Measurements from ENCODE around the gene LHPP.

The LHPP gene

GRCh38 chr10:124604214-124605000, 142.8 kb downstream of the LHPP start:
- Histone ChIP-seq H3K27ac (no peak overlapping the region), H3K36me3 (no peaks in the 10 kb centered on the region), H3K4me3 (ENCODE audit: low read depth in 1 of 2, low read length in 1 of 2) (no peak overlapping the region), H3K27me3 (no peaks in the 10 kb centered on the region), H3K9me3 (no peaks in the 10 kb centered on the region), H3K4me1 (ENCODE audit: control insufficient read depth in 1 of 2, insufficient read depth in 1 of 2, low read depth in 1 of 2, low read length in 1 of 2) (no peaks in the 10 kb centered on the region)
- no peak for TF ChIP-seq CTCF (IDR thresholded peaks at IDR 0.05)

DNA sequence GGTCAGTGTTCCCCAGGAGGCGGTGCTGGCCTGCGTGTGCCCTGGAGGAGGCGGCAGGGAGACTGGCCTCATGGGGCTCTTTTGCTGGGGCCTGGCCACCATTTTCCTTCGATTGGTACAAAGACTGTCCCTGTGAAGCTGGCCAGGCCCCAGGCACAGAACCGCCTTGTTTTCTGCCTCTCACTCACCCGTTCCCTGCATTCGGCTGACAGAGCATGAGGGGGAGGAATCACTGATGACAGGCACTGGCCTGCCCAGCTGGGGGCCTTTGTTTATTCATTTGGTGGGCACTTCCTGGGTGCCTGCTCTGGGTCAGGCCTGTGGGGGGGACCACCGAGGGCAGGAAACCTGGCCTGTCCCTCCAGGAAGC, 143.4 kb downstream of the LHPP start:
- H3K9me3 ChIP-seq, result no peaks in the 10 kb centered on the region

GRCh38 chr10:124605481-124605855, 143.8 kb downstream of the LHPP start:
- Histone ChIP-seq H3K9me3 (no peaks in the 10 kb centered on the region), H3K4me3 (ENCODE audit: low read depth in 1 of 2, low read length in 1 of 2) (no peak overlapping the region), H3K36me3 (peaks cover 5% of the 10 kb centered on the region), H3K27me3 (no peaks in the 10 kb centered on the region), H3K4me1 (ENCODE audit: control insufficient read depth in 1 of 2, insufficient read depth in 1 of 2, low read depth in 1 of 2, low read length in 1 of 2) (no peaks in the 10 kb centered on the region), H3K27ac (no peak overlapping the region)
- no peak for TF ChIP-seq CTCF (IDR thresholded peaks at IDR 0.05)

More for the DNA sequence above, 143.4 kb downstream of the LHPP start:
- Histone ChIP-seq H3K27ac (no peak overlapping the region), H3K4me3 (ENCODE audit: low read depth in 1 of 2, low read length in 1 of 2) (no peak overlapping the region), H3K27me3 (no peaks in the 10 kb centered on the region), H3K36me3 (peaks cover 5% of the 10 kb centered on the region), H3K4me1 (ENCODE audit: control insufficient read depth in 1 of 2, insufficient read depth in 1 of 2, low read depth in 1 of 2, low read length in 1 of 2) (no peaks in the 10 kb centered on the region)
- no peak for TF ChIP-seq CTCF (IDR thresholded peaks at IDR 0.05)

GRCh38 chr10:124605856-124606812, 144.5 kb downstream of the LHPP start:
- H3K36me3 ChIP-seq, result peaks cover 5% of the 10 kb centered on the region
- H3K4me1 ChIP-seq (ENCODE audit: control insufficient read depth in 1 of 2, insufficient read depth in 1 of 2, low read depth in 1 of 2, low read length in 1 of 2), result peaks cover 1 to 3% of the 10 kb centered on the region in 2 experiments
- no peak for TF ChIP-seq CTCF (IDR thresholded peaks at IDR 0.05)
- H3K27me3 ChIP-seq, result no peaks in the 10 kb centered on the region
- H3K4me3 ChIP-seq (ENCODE audit: low read depth in 1 of 2, low read length in 1 of 2), result no peak overlapping the region
- H3K27ac ChIP-seq, result no peak overlapping the region
- H3K9me3 ChIP-seq, result no peaks in the 10 kb centered on the region

DNA sequence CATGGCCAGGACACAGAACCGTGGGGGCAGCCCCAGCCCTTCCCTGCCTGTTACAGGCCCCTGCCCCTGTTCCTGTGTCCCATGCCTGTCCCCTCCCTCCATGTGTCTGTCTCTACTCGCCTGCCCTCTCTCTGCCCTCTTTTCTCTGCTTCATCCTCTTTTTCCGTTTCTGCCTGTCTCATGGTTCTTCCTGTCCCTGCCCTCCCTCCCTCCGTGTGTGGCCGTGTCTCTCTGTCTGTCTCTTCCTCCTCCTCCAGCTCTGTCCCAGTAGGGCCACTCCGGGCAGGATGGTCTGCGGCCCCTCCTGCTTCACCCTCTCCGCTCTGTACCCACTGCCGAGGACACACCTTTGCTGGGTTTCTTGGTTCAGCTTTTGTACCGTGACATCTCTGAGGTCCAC, 145.2 kb downstream of the LHPP start:
- no peak overlapping the region for H3K4me3 ChIP-seq (ENCODE audit: low read depth in 1 of 2, low read length in 1 of 2)
- peaks cover 8 to 9% of the 10 kb centered on the region in 2 experiments for H3K4me1 ChIP-seq (ENCODE audit: control insufficient read depth in 1 of 2, insufficient read depth in 1 of 2, low read depth in 1 of 2, low read length in 1 of 2)
- no peaks in the 10 kb centered on the region for H3K27me3 ChIP-seq
- no peaks in the 10 kb centered on the region for H3K9me3 ChIP-seq
- no peak overlapping the region for H3K27ac ChIP-seq
- no peak for TF ChIP-seq CTCF (IDR thresholded peaks at IDR 0.05)
- H3K36me3 ChIP-seq, result peaks cover 5% of the 10 kb centered on the region
